Esophagus squamous epithelium (tissue), 5 donors: ENCODE measurements around the gene THSD7A. TPM values are rescaled to one million over a fixed set of nuclear protein-coding genes. Genes with fewer than 3 reads are reported as not detected.

Experiments
- DNase-seq: peaks from one replicate; lab custom pipeline; 2025; lab: John Stamatoyannopoulos, UW
- H3K27ac ChIP-seq, 4 donors: fragments of 200-600 bp; sonication (generic); one replicate each; pipeline ENCODE4 v1.5.1; 2016 to 2019; ENCODE audit warnings: mild to moderate bottlenecking in 1 of 4
- H3K27me3 ChIP-seq, 4 donors: fragments of 200-600 bp; sonication (generic); 1 replicate in 3 of 4; 2 replicates in 1 of 4; pipeline versions ENCODE4 v1.5.1 to v1.6.0; 2017 to 2021; ENCODE audit warnings: antibody characterized with exemption in 1 of 4
- H3K36me3 ChIP-seq, 3 donors: fragments of 200-600 bp; sonication (generic); one replicate each; pipeline ENCODE4 v1.5.1; 2016 to 2019
- H3K4me1 ChIP-seq, 3 donors: fragments of 200-600 bp; sonication (generic); one replicate each; pipeline ENCODE4 v1.5.1; 2017 to 2019
- H3K4me3 ChIP-seq, 4 donors: fragments of 200-600 bp; sonication (generic); 1 replicate in 3 of 4; 2 replicates in 1 of 4; pipeline ENCODE4 v1.5.1; 2016 to 2019; ENCODE audit warnings: mild to moderate bottlenecking in 2 of 4, moderate library complexity in 1 of 4
- H3K9me3 ChIP-seq, 3 donors: fragments of 200-600 bp; sonication (generic); one replicate each; pipeline ENCODE4 v1.5.1; 2016 to 2019
- POLR2A ChIP-seq, 4 donors: fragments of 450-650 bp; IDR thresholded peaks; one replicate each; pipeline ENCODE4 v1.6.1; 2017; ENCODE audit warnings: antibody characterized with exemption in 4 of 4, mild to moderate bottlenecking in 4 of 4, moderate library complexity in 3 of 4
- WGBS, 2 donors: methylation state at CpG; one replicate each; pipeline ENCODE4 v1.1.5; 2018; 5-methylcytosine and 5-hydroxymethylcytosine counted together
- intact Hi-C: fragments of 100-400 bp; cut with DNase I; formaldehyde crosslinking; loops from one replicate; pipeline ENCODE4 v1.15.0; 2022
- total RNA-seq, 4 donors: library from RNA; depleted of rRNA; stranded (reverse); fragments of >200 nt; gene quantifications; one replicate each; pipeline ENCODE4 v1.1.0, GENCODE V29; 2016
- TF ChIP-seq, protein P1 (sequence below), 6 experiments: fragments of 450-650 bp in 4 of 6; fragments of 200-600 bp in 2 of 6; sonication (generic) in 2 of 6; IDR thresholded peaks; one replicate each; pipeline ENCODE4 v1.5.1; 2016 to 2019; ENCODE audit warnings: antibody characterized with exemption in 6 of 6, mild to moderate bottlenecking in 4 of 6, moderate library complexity in 4 of 6
- donor health status: DM: yes; HTN: yes; CAD: no.

THSD7A gene
- total RNA-seq, 4 donors from 2014 or later = 0.57 to 2.5 (median 1.4) TPM; not detected in 1

DNA sequence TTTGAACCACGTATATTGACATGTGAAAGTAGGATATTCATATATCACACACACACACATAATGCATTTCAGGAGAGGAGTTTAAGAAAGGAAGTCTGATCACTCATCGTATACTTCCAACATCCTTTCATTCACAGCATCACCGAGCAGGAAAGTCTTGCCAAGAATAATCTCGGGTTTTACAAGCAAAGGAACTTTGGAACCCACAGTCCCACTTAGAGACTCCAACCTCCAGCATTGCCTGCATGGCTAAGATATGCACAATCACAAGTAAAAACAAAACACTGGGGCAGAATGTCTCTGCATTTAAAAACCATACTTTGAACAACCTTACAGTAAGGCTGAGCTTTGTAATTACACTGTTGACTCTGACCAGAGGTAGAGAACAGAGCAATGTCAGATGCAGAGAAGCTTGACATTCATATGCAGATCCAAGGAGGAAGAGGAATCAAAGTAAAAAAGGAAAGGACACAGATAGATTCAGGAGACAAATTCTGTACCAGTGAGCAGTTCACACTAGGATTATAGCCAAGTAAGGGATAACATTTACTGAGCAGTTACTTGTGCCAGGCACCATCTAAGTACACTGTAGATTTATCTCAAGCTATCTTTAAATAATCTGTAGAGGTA is 14.8 kb downstream of the THSD7A start:
- no peak for DNase-seq
- no peak for TF ChIP-seq POLR2A (IDR thresholded peaks at IDR 0.05)
- TF ChIP-seq, protein P1, sequence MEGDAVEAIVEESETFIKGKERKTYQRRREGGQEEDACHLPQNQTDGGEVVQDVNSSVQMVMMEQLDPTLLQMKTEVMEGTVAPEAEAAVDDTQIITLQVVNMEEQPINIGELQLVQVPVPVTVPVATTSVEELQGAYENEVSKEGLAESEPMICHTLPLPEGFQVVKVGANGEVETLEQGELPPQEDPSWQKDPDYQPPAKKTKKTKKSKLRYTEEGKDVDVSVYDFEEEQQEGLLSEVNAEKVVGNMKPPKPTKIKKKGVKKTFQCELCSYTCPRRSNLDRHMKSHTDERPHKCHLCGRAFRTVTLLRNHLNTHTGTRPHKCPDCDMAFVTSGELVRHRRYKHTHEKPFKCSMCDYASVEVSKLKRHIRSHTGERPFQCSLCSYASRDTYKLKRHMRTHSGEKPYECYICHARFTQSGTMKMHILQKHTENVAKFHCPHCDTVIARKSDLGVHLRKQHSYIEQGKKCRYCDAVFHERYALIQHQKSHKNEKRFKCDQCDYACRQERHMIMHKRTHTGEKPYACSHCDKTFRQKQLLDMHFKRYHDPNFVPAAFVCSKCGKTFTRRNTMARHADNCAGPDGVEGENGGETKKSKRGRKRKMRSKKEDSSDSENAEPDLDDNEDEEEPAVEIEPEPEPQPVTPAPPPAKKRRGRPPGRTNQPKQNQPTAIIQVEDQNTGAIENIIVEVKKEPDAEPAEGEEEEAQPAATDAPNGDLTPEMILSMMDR (IDR thresholded peaks at IDR 0.05) = no peak
- intact Hi-C loops = no loop called here

DNA sequence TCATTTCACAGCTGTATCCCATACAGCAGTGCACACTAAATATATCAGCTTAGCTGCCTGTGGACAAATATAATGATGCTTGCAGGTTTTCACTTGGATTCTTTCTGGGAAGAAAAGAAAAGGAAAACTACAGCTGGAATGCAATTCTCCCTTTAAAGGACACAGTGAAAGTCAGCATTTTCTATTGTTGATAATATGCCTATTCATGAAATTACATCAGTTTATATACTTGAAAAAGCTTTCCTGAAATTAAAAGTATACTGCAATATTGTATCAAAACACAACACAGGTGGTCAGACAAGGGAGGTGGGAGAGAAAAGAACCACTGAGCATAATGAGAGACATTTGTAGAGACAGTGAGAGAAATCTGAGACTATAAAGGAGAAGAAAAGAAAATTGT is 20.3 kb downstream of the THSD7A start:
- H3K27ac ChIP-seq = no peak overlapping the region
- TF ChIP-seq, protein P1 (IDR thresholded peaks at IDR 0.05) = no peak
- TF ChIP-seq POLR2A (IDR thresholded peaks at IDR 0.05) = no peak
- no peak overlapping the region for H3K4me3 ChIP-seq
- no peak for DNase-seq
- no peaks in the 10 kb centered on the region for H3K36me3 ChIP-seq
- intact Hi-C loops = no loop called here
- H3K27me3 ChIP-seq = no peaks in the 10 kb centered on the region
- H3K9me3 ChIP-seq = no peaks in the 10 kb centered on the region
- no peaks in the 10 kb centered on the region for H3K4me1 ChIP-seq

More for the DNA sequence above, 14.8 kb downstream of the THSD7A start:
- Histone ChIP-seq H3K9me3 (no peaks in the 10 kb centered on the region), H3K4me1 (no peaks in the 10 kb centered on the region), H3K27me3 (no peaks in the 10 kb centered on the region), H3K27ac (no peak overlapping the region), H3K36me3 (no peaks in the 10 kb centered on the region), H3K4me3 (no peak overlapping the region)
- WGBS, 2 donors = 43 to 61% methylated on average over 4 of the region's 4 CpGs

DNA sequence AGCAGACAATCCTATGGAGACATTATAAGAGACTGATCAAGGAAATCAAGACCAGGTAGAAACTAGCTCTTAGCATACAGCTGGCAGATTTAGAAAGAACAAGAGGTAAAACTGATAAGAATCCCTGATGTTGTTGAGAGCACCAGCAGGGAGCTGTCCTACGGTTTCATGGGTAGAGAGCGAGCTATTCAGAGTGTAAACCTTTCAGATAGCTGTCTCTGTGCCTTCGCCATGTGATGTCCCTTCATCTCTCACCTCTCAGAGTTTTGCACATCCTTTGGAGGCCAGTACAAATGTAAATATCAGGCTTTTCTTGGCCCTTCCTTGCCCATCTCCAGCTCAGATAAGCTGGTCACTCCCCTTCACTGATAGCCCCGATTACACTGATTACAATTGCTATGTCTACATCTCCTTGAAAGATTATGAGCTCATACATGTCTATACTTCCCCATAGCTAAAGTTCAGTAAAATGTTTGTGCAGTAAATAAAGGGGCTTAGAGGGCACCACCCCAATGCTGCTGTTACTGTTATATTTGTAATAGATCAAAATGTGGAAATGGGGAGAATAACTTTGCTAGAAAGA is 21.9 kb downstream of the THSD7A start:
- 62 to 72% methylated on average over 3 to 4 of the region's 4 CpGs for WGBS, 2 donors
- no peaks in the 10 kb centered on the region for H3K36me3 ChIP-seq
- no peaks in the 10 kb centered on the region for H3K9me3 ChIP-seq
- H3K27ac ChIP-seq = no peak overlapping the region
- intact Hi-C loops = no loop called here
- no peak for TF ChIP-seq POLR2A (IDR thresholded peaks at IDR 0.05)
- TF ChIP-seq, protein P1 (IDR thresholded peaks at IDR 0.05) = no peak
- no peak overlapping the region for H3K4me3 ChIP-seq
- H3K4me1 ChIP-seq = no peaks in the 10 kb centered on the region
- DNase-seq = no peak
- H3K27me3 ChIP-seq = no peaks in the 10 kb centered on the region

DNA sequence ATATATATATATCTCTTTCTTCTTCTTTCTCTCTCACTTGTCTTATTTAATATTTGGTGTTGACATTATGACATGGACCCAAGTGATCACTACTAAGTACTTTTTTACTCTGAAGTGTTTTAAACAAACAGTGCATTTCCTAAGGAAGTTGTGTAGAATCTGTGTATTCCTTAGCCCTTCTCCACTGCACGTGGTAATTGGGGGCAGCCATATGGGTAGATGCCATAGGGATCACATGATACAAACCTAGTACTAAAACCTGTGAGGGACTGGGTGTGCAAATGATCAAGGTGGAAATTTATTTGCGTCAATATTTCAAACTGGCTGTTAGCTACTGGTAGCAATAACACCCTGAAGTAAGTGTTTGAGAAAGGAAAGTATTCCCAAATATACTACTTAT is 25.0 kb downstream of the THSD7A start:
- DNase-seq = no peak
- no peak overlapping the region for H3K4me3 ChIP-seq
- H3K9me3 ChIP-seq = no peaks in the 10 kb centered on the region
- TF ChIP-seq POLR2A (IDR thresholded peaks at IDR 0.05) = no peak
- TF ChIP-seq, protein P1 (IDR thresholded peaks at IDR 0.05) = no peak
- H3K36me3 ChIP-seq = no peaks in the 10 kb centered on the region
- intact Hi-C loops = no loop called here
- H3K27ac ChIP-seq = no peak overlapping the region
- no peaks in the 10 kb centered on the region for H3K27me3 ChIP-seq
- no peaks in the 10 kb centered on the region for H3K4me1 ChIP-seq
- 60 to 69% methylated on average over 2 of the region's 2 CpGs for WGBS, 2 donors

DNA sequence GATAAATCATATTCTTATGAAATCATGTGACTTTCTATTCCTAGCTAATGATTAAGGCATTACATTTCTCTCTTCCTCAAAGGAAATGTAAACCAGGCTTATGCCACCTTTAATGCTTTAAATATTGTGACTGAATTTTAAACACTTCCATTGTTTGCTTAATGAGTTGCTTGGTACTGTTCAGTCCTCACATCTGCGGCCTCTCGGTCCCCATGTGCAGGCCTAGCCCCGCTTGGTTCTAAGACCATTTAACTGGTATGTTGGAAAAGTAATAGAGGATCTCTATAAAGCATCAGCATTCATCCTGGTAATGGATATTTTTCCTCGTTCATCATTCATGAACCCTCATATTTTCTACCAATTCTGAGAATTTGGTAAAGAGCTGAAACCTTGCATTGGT is 27.4 kb downstream of the THSD7A start:
- no peaks in the 10 kb centered on the region for H3K9me3 ChIP-seq
- WGBS, 2 donors = 67 to 81% methylated on average over 4 of the region's 4 CpGs
- no peaks in the 10 kb centered on the region for H3K4me1 ChIP-seq
- no peak for DNase-seq
- no peak for TF ChIP-seq POLR2A (IDR thresholded peaks at IDR 0.05)
- TF ChIP-seq, protein P1 (IDR thresholded peaks at IDR 0.05) = no peak
- no peak overlapping the region for H3K27ac ChIP-seq
- intact Hi-C loops = no loop called here
- no peaks in the 10 kb centered on the region for H3K36me3 ChIP-seq
- no peaks in the 10 kb centered on the region for H3K27me3 ChIP-seq
- no peak overlapping the region for H3K4me3 ChIP-seq
